Peyer's patch (tissue), 4 donors: ENCODE measurements around the gene TINAGL1. TPM values are rescaled to one million over a fixed set of nuclear protein-coding genes. Genes with fewer than 3 reads are reported as not detected.
A peak's percentile ranks its signal among the peaks of the same experiment; 100 is the strongest.

Source experiments
- DNase-seq, 3 donors: peaks; one replicate each; pipeline ENCODE4 v3.0.0-alpha.2; 2017 to 2019
- H3K27ac ChIP-seq, 4 donors: fragments of 200-600 bp; sonication (generic); one replicate each; pipeline ENCODE4 v1.5.1; 2016 to 2019
- H3K27me3 ChIP-seq, 2 donors: fragments of 200-600 bp; sonication (generic); one replicate each; pipeline ENCODE4 v1.5.1; 2019
- H3K36me3 ChIP-seq, 3 donors: fragments of 200-600 bp; sonication (generic); one replicate each; pipeline ENCODE4 v1.5.1; 2016 to 2019
- H3K4me1 ChIP-seq, 4 donors: fragments of 200-600 bp; sonication (generic); one replicate each; pipeline ENCODE4 v1.5.1; 2016 to 2019
- H3K4me3 ChIP-seq, 4 donors: fragments of 200-600 bp; sonication (generic); 1 replicate in 3 of 4; 2 replicates in 1 of 4; pipeline ENCODE4 v1.5.1; 2016 to 2019; ENCODE audit warnings: mild to moderate bottlenecking in 1 of 4
- H3K9me3 ChIP-seq, 4 donors: fragments of 200-600 bp; sonication (generic); one replicate each; pipeline ENCODE4 v1.5.1; 2016 to 2019; ENCODE audit warnings: mild to moderate bottlenecking in 1 of 4
- POLR2A ChIP-seq, 2 donors: fragments of 450-650 bp; IDR thresholded peaks; one replicate each; pipeline ENCODE4 v1.5.1; 2017; ENCODE audit warnings: antibody characterized with exemption in 2 of 2, mild to moderate bottlenecking in 2 of 2, moderate library complexity in 2 of 2
- total RNA-seq, 4 donors: library from RNA; depleted of rRNA; stranded (reverse); fragments of >200 nt; gene quantifications; one replicate each; pipeline ENCODE4 v1.1.0, GENCODE V29; 2016
- TF ChIP-seq, protein P1 (sequence below), 6 experiments: fragments of 450-650 bp in 4 of 6; fragments of 200-600 bp in 2 of 6; sonication (generic) in 1 of 6; IDR thresholded peaks; one replicate each; pipeline ENCODE4 v1.5.1; 2017 to 2019; ENCODE audit warnings: antibody characterized with exemption in 6 of 6, mild to moderate bottlenecking in 3 of 6, moderate library complexity in 1 of 6

The TINAGL1 gene
- total RNA-seq, 4 donors from 2014 or later, result 112 to 215 (median 192) TPM

GRCh38 chr1:31579374-31579773, 3.1 kb downstream of the TINAGL1 start:
- Histone ChIP-seq H3K9me3 (no peaks in the 10 kb centered on the region), H3K4me3 (peak overlapping the region in 2 of 4 donors; percentile 8 to 23), H3K27me3 (no peaks in the 10 kb centered on the region), H3K4me1 (peaks cover 0 to 67% (median 9%) of the 10 kb centered on the region in 4 donors), H3K27ac (peak overlapping the region in 3 of 4 donors; percentile 22 to 82 (median 65)), H3K36me3 (peaks cover 0 to 13% (median 0%) of the 10 kb centered on the region in 3 donors)
- TF ChIP-seq, protein P1, sequence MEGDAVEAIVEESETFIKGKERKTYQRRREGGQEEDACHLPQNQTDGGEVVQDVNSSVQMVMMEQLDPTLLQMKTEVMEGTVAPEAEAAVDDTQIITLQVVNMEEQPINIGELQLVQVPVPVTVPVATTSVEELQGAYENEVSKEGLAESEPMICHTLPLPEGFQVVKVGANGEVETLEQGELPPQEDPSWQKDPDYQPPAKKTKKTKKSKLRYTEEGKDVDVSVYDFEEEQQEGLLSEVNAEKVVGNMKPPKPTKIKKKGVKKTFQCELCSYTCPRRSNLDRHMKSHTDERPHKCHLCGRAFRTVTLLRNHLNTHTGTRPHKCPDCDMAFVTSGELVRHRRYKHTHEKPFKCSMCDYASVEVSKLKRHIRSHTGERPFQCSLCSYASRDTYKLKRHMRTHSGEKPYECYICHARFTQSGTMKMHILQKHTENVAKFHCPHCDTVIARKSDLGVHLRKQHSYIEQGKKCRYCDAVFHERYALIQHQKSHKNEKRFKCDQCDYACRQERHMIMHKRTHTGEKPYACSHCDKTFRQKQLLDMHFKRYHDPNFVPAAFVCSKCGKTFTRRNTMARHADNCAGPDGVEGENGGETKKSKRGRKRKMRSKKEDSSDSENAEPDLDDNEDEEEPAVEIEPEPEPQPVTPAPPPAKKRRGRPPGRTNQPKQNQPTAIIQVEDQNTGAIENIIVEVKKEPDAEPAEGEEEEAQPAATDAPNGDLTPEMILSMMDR (IDR thresholded peaks at IDR 0.05), result no peak
- TF ChIP-seq POLR2A (IDR thresholded peaks at IDR 0.05), result no peak
- no peak for DNase-seq

- Histone ChIP-seq H3K27me3 (no peaks in the 10 kb centered on the region), H3K4me3 (peak overlapping the region in 1 of 4 donors; percentile 24), H3K9me3 (no peaks in the 10 kb centered on the region), H3K27ac (peak overlapping the region in 2 of 4 donors; percentile 65 to 82), H3K36me3 (peaks cover 0 to 22% (median 0%) of the 10 kb centered on the region in 3 donors), H3K4me1 (peaks cover 0 to 61% (median 4%) of the 10 kb centered on the region in 4 donors)
- no peak for DNase-seq
- no peak for TF ChIP-seq POLR2A (IDR thresholded peaks at IDR 0.05)
- TF ChIP-seq, protein P1 (IDR thresholded peaks at IDR 0.05), result no peak
Measured at GRCh38 chr1:31580513-31580870, 4.2 kb downstream of the TINAGL1 start.

DNA sequence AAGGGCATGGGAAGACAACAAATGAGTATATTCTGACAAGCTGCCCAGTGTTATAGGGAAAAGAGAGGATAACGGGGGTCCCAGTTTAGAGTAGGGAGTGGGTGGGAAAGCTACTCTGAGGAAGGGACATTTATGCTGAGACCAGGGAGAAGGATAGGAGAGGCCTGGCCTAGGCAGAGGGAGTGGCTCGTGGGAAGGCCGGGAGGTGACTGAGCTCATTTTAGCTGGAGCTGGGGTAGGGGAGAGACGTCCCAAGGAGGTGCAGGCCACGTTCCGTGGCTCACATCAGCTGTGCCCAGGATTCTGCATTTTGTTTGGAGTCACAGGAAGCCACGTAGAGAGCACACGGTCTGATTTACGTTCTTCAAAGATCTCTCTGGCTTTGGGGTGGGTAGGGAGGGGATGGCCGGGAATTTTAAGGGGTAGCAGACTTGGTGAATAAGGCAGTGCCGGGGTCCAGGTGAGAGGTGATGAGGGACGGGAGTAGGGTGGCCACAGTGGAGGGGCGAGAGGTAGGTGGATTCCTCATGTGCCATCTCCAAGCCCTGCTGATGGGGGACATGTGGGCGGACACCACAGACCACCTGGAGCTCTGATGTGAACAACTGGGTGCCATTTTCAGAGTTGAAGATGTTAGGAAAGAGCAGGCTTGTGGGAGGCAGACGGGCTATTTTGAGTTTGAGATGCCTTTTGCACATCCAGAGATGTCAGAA, 4.7 kb downstream of the TINAGL1 start:
- H3K4me3 ChIP-seq, result no peak overlapping the region
- peak overlapping the region in 3 of 4 donors; percentile 17 to 82 (median 65) for H3K27ac ChIP-seq
- no peak for TF ChIP-seq POLR2A (IDR thresholded peaks at IDR 0.05)
- TF ChIP-seq, protein P1 (IDR thresholded peaks at IDR 0.05), result no peak
- peaks cover 0 to 22% (median 0%) of the 10 kb centered on the region in 3 donors for H3K36me3 ChIP-seq
- H3K4me1 ChIP-seq, result peaks cover 0 to 56% (median under 1%) of the 10 kb centered on the region in 4 donors
- H3K9me3 ChIP-seq, result no peaks in the 10 kb centered on the region
- DNase-seq, result peak in 1 of 3 donors; percentile 46
- H3K27me3 ChIP-seq, result no peaks in the 10 kb centered on the region

GRCh38 chr1:31581821-31582810, 5.8 kb downstream of the TINAGL1 start:
- DNase-seq, result no peak
- H3K27me3 ChIP-seq, result no peaks in the 10 kb centered on the region
- H3K36me3 ChIP-seq, result peaks cover 0 to 26% (median 0%) of the 10 kb centered on the region in 3 donors
- H3K27ac ChIP-seq, result peak overlapping the region in 2 of 4 donors; percentile 65 to 82
- TF ChIP-seq POLR2A (IDR thresholded peaks at IDR 0.05), result no peak
- TF ChIP-seq, protein P1 (IDR thresholded peaks at IDR 0.05), result no peak
- H3K4me1 ChIP-seq, result peaks cover 0 to 64% (median 0%) of the 10 kb centered on the region in 4 donors
- H3K4me3 ChIP-seq, result no peak overlapping the region
- H3K9me3 ChIP-seq, result no peaks in the 10 kb centered on the region
